ENCODE results near the gene NUDT19. TPM values are rescaled to one million over a fixed set of nuclear protein-coding genes. Genes with fewer than 3 reads are reported as not detected.

Gene NUDT19
- total and polyA plus RNA-seq, 10 of the 15 experiments (the other 5 are each of a cell fraction or from before 2014, with no cell fraction given): 8.5 to 31.0 (median 17.0) TPM

DNA sequence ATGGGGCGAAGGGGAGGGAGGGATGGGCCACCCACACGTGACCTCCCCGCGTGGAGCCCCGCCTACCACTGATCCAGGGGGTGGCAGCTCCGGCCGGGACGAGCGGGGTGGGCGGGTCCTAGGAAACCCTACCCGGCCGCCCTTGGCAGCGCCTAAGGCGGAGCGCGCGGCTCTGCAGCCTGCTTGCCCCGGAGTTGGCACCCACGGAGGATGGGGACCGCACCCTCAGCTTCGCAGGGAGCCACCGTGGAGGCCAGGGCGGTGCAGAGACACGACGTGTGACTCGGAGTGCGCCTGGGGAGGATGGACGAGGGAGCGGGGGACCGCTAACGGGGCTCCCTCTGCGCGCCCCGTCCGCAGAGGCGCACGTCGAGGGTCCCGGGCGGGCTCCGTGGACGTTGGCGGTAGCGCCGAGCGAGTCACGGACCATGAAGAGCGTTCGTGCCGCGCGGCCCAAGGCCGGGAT is 15.9 kb upstream of the NUDT19 start, which contains the start of gene RGS9BP:
Gene RGS9BP (plus strand): TSS at position 129 of the 466 bp plus-strand sequence. CDS start 416 bp downstream, outside the sequence.
- 3% methylated on average over 50 of the region's 53 CpGs for WGBS (ENCODE audit: insufficient coverage, insufficient replicate concordance, low lambda C conversion rate, missing lambda C conversion rate)
- RAD21 ChIA-PET (ENCODE audit: unreplicated experiment): no interaction called here
- peak within 1 kb of the TSS; percentile 53 for H3K27ac ChIP-seq (ENCODE audit: control insufficient read depth, insufficient read depth)
- no TSS peak for BruUV-seq (replicated peaks)
- H3K36me3 ChIP-seq (ENCODE audit: control insufficient read depth in 2 of 2, insufficient read depth in 2 of 2, low read length in 1 of 2): no peaks in the 10 kb centered on the region; a peak in 1 of 4 replicates
- ATAC-seq (peak; percentile 47), FAIRE-seq (no peak), DNase-seq (ENCODE audit: low read depth, low spot score) (no peak)
- in situ Hi-C loops (cut with MboI): no loop called here
- H3K4me3 ChIP-seq: peak within 1 kb of the TSS; percentile 83
- peaks cover 20% of the 10 kb centered on the region for H3K4me1 ChIP-seq (ENCODE audit: control insufficient read depth, insufficient read depth, low read length)
- CTCF ChIA-PET: interaction anchor here (1.0 kb wide), 1 partner anchor 14 kb away, joined by 3 read pairs; no protein-coding TSS in a partner anchor
- peaks cover 2 to 7% of the 10 kb centered on the region in 2 experiments; a peak in 3 of 4 replicates for H3K27me3 ChIP-seq (replicated peaks in 1 of 2; ENCODE audit: control insufficient read depth in 2 of 2, insufficient read depth in 2 of 2, low read length in 1 of 2)
- SMC1A ChIA-PET (ENCODE audit: uncharacterized antibody, unreplicated experiment): interaction anchor here (1.4 kb wide), 1 partner anchor 15 kb away, joined by 4 read pairs; no protein-coding TSS in a partner anchor
- peaks cover 32% of the 10 kb centered on the region for H3K79me2 ChIP-seq (ENCODE audit: control insufficient read depth, insufficient read depth, low read length)
- intact Hi-C loops (cut with micrococcal nuclease; ENCODE audit: unreplicated experiment): no loop called here
- POLR2A ChIA-PET: interaction anchor here (0.5 to 1.1 kb wide), 3 partner anchors 15 to 604 kb away, joined by 3 to 4 read pairs (median 3); partner anchors contain the start of gene NUDT19
- H2AFZ ChIP-seq (ENCODE audit: control insufficient read depth, low read depth, low read length): peak within 1 kb of the TSS; percentile 94
- H3K9ac ChIP-seq (ENCODE audit: control insufficient read depth, insufficient read depth, low read length): peak within 1 kb of the TSS; percentile 77
- H4K20me1 ChIP-seq (ENCODE audit: control insufficient read depth, insufficient read depth): 0 out of 2 replicates have a peak, but pooled peaks cover 2% of the 10 kb centered on the region
- peak within 1 kb of the TSS; percentile 94 for H3K4me2 ChIP-seq (ENCODE audit: control insufficient read depth, insufficient read depth)
- no peaks in the 10 kb centered on the region; the same call in 2 of the 3 replicates for H3K9me3 ChIP-seq (replicated peaks; ENCODE audit: control insufficient read depth, insufficient read depth, low read length)
- TF ChIP-seq RUNX3 (IDR thresholded peaks at IDR 0.05; ENCODE audit: low read length) (no peak), SREBF1 (IDR thresholded peaks at IDR 0.05; ENCODE audit: low read length) (no peak), GATAD2B (conservative IDR thresholded peaks at IDR 0.05; ENCODE audit: low read depth) (no peak), CEBPB (IDR thresholded peaks at IDR 0.05; ENCODE audit: borderline replicate concordance in 1 of 2, low read depth in 2 of 2, low read length in 2 of 2) (no peak), MXI1 (IDR thresholded peaks at IDR 0.05; ENCODE audit: low read depth, low read length) (no peak), TCF3 (IDR thresholded peaks at IDR 0.05; ENCODE audit: borderline replicate concordance, insufficient read depth, low read depth, low read length) (0 out of 2 replicates have a peak, but pooled peaks have one; percentile 13), ASH2L (IDR thresholded peaks at IDR 0.05; ENCODE audit: borderline replicate concordance, low read depth) (no peak), BMI1 (IDR thresholded peaks at IDR 0.05; ENCODE audit: borderline replicate concordance) (no peak), IKZF1 (conservative IDR thresholded peaks at IDR 0.05) (peak; percentile 63; the same call in 1 of the 2 replicates), PML (IDR thresholded peaks at IDR 0.05; ENCODE audit: low read length) (no peak), YBX1 (IDR thresholded peaks at IDR 0.05) (no peak), BACH1 (IDR thresholded peaks at IDR 0.05; ENCODE audit: borderline replicate concordance) (0 out of 2 replicates have a peak, but pooled peaks have one; percentile 26), STAT3 (IDR thresholded peaks at IDR 0.05; ENCODE audit: low read depth, low read length) (no peak)
- TF ChIP-seq, protein P1, sequence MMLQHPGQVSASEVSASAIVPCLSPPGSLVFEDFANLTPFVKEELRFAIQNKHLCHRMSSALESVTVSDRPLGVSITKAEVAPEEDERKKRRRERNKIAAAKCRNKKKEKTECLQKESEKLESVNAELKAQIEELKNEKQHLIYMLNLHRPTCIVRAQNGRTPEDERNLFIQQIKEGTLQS (IDR thresholded peaks at IDR 0.05; ENCODE audit: borderline replicate concordance, extremely low read depth, low read depth, low read length): peak; percentile 39; the same call in 1 of the 2 replicates
- TF ChIP-seq, protein P2, sequence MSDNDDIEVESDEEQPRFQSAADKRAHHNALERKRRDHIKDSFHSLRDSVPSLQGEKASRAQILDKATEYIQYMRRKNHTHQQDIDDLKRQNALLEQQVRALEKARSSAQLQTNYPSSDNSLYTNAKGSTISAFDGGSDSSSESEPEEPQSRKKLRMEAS (IDR thresholded peaks at IDR 0.05; ENCODE audit: low read depth, low read length): peak; percentile 29; the same call in 1 of the 2 replicates
- TF ChIP-seq, protein P3, sequence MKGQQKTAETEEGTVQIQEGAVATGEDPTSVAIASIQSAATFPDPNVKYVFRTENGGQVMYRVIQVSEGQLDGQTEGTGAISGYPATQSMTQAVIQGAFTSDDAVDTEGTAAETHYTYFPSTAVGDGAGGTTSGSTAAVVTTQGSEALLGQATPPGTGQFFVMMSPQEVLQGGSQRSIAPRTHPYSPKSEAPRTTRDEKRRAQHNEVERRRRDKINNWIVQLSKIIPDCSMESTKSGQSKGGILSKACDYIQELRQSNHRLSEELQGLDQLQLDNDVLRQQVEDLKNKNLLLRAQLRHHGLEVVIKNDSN (IDR thresholded peaks at IDR 0.05; ENCODE audit: borderline replicate concordance, extremely low read length, insufficient read depth, low read depth, low read length): peak; percentile 81
- TF ChIP-seq, protein P4, sequence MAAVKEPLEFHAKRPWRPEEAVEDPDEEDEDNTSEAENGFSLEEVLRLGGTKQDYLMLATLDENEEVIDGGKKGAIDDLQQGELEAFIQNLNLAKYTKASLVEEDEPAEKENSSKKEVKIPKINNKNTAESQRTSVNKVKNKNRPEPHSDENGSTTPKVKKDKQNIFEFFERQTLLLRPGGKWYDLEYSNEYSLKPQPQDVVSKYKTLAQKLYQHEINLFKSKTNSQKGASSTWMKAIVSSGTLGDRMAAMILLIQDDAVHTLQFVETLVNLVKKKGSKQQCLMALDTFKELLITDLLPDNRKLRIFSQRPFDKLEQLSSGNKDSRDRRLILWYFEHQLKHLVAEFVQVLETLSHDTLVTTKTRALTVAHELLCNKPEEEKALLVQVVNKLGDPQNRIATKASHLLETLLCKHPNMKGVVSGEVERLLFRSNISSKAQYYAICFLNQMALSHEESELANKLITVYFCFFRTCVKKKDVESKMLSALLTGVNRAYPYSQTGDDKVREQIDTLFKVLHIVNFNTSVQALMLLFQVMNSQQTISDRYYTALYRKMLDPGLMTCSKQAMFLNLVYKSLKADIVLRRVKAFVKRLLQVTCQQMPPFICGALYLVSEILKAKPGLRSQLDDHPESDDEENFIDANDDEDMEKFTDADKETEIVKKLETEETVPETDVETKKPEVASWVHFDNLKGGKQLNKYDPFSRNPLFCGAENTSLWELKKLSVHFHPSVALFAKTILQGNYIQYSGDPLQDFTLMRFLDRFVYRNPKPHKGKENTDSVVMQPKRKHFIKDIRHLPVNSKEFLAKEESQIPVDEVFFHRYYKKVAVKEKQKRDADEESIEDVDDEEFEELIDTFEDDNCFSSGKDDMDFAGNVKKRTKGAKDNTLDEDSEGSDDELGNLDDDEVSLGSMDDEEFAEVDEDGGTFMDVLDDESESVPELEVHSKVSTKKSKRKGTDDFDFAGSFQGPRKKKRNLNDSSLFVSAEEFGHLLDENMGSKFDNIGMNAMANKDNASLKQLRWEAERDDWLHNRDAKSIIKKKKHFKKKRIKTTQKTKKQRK (IDR thresholded peaks at IDR 0.05; ENCODE audit: low read depth, low read length): no peak
- TF ChIP-seq, protein P5, sequence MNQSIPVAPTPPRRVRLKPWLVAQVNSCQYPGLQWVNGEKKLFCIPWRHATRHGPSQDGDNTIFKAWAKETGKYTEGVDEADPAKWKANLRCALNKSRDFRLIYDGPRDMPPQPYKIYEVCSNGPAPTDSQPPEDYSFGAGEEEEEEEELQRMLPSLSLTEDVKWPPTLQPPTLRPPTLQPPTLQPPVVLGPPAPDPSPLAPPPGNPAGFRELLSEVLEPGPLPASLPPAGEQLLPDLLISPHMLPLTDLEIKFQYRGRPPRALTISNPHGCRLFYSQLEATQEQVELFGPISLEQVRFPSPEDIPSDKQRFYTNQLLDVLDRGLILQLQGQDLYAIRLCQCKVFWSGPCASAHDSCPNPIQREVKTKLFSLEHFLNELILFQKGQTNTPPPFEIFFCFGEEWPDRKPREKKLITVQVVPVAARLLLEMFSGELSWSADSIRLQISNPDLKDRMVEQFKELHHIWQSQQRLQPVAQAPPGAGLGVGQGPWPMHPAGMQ (IDR thresholded peaks at IDR 0.05; ENCODE audit: borderline replicate concordance): no peak
